T follicular helper cell (primary cell): ENCODE results near the gene FRMD4A.
"Not testable (repeated sequence)": the region's sequence is repeated elsewhere in the genome, so short reads cannot be mapped to it uniquely, and the experiment has no call there.

ENCODE experiments used
- DNase-seq: peaks from one replicate; pipeline ENCODE4 v3.0.0-alpha.2; 2020; ENCODE audit warnings: low read depth

FRMD4A gene

GRCh38 chr10:13788320-13788600 is 542.5 kb downstream of the FRMD4A start:
- no peak for DNase-seq

GRCh38 chr10:13787015-13787421 is 543.7 kb downstream of the FRMD4A start:
- peak; percentile 73 for DNase-seq

GRCh38 chr10:13784067-13784466 is 546.7 kb downstream of the FRMD4A start:
- DNase-seq: no peak

GRCh38 chr10:13779748-13780147 is 551.0 kb downstream of the FRMD4A start:
- DNase-seq: no peak

- DNase-seq: not testable (repeated sequence)
These were observed 552.1 kb downstream of the FRMD4A start for GRCh38 chr10:13778693-13778960.

- no peak for DNase-seq
These were observed 553.8 kb downstream of the FRMD4A start for GRCh38 chr10:13776861-13777311.

GRCh38 chr10:13775786-13776775 is 554.6 kb downstream of the FRMD4A start:
- no peak for DNase-seq

- DNase-seq: no peak
These were observed 556.3 kb downstream of the FRMD4A start for GRCh38 chr10:13774303-13774893.

- no peak for DNase-seq
These were observed 557.1 kb downstream of the FRMD4A start for GRCh38 chr10:13773496-13774170.

- DNase-seq: no peak
These were observed 557.7 kb downstream of the FRMD4A start for GRCh38 chr10:13773043-13773442.

GRCh38 chr10:13771992-13772391 is 558.7 kb downstream of the FRMD4A start:
- no peak for DNase-seq

- DNase-seq: no peak
These were observed 559.8 kb downstream of the FRMD4A start for GRCh38 chr10:13770760-13771493.

- DNase-seq: no peak
These were observed 560.8 kb downstream of the FRMD4A start for GRCh38 chr10:13769946-13770345.

GRCh38 chr10:13767676-13768178 is 563.0 kb downstream of the FRMD4A start:
- no peak for DNase-seq

- not testable (repeated sequence) for DNase-seq
These were observed 563.6 kb downstream of the FRMD4A start for GRCh38 chr10:13767148-13767547.

- no peak for DNase-seq
These were observed 564.9 kb downstream of the FRMD4A start for GRCh38 chr10:13765641-13766341.

GRCh38 chr10:13761490-13762091 is 569.1 kb downstream of the FRMD4A start:
- no peak for DNase-seq

- no peak for DNase-seq
These were observed 571.6 kb downstream of the FRMD4A start for GRCh38 chr10:13759168-13759567.

GRCh38 chr10:13758756-13759155 is 572.0 kb downstream of the FRMD4A start:
- no peak for DNase-seq

- no peak for DNase-seq
These were observed 572.4 kb downstream of the FRMD4A start for GRCh38 chr10:13758312-13758711.

GRCh38 chr10:13754277-13754676 is 576.4 kb downstream of the FRMD4A start:
- no peak for DNase-seq
